NCI-H510A (cell line): ENCODE data around the gene ASPRV1.

Experiments
- DNase-seq: peaks from one replicate; lab custom pipeline; 2025; lab: John Stamatoyannopoulos, UW

Gene ASPRV1

GRCh38 chr2:69988086-69988635 lies 26.7 kb upstream of the ASPRV1 start:
- DNase-seq, result no peak

GRCh38 chr2:69986691-69987090 lies 25.3 kb upstream of the ASPRV1 start:
- DNase-seq, result no peak

- no peak for DNase-seq
Measured at GRCh38 chr2:69985688-69986087, 24.3 kb upstream of the ASPRV1 start.

GRCh38 chr2:69985216-69985615 lies 23.8 kb upstream of the ASPRV1 start:
- DNase-seq, result no peak

GRCh38 chr2:69983392-69983966 lies 22.0 kb upstream of the ASPRV1 start:
- DNase-seq, result no peak

GRCh38 chr2:69979902-69980807 lies 18.7 kb upstream of the ASPRV1 start:
- DNase-seq, result no peak

- DNase-seq, result no peak
Measured at GRCh38 chr2:69977906-69978482, 16.6 kb upstream of the ASPRV1 start.

- DNase-seq, result no peak
Measured at GRCh38 chr2:69977186-69977585, 15.8 kb upstream of the ASPRV1 start.

- DNase-seq, result no peak
Measured at GRCh38 chr2:69975853-69976462, 14.5 kb upstream of the ASPRV1 start.

GRCh38 chr2:69975136-69975852 lies 13.9 kb upstream of the ASPRV1 start:
- no peak for DNase-seq

- DNase-seq, result no peak
Measured at GRCh38 chr2:69973335-69973735, 11.9 kb upstream of the ASPRV1 start.

GRCh38 chr2:69972822-69973221 lies 11.4 kb upstream of the ASPRV1 start:
- DNase-seq, result no peak

- no peak for DNase-seq
Measured at GRCh38 chr2:69969991-69970390, 8.6 kb upstream of the ASPRV1 start.

GRCh38 chr2:69969126-69969983 lies 7.9 kb upstream of the ASPRV1 start:
- no peak for DNase-seq

- DNase-seq, result no peak
Measured at GRCh38 chr2:69968609-69969008, 7.2 kb upstream of the ASPRV1 start.

- no peak for DNase-seq
Measured at GRCh38 chr2:69966496-69966895, 5.1 kb upstream of the ASPRV1 start.

- no peak for DNase-seq
Measured at GRCh38 chr2:69965756-69966445, 4.5 kb upstream of the ASPRV1 start.

GRCh38 chr2:69964353-69964841 lies 3.0 kb upstream of the ASPRV1 start:
- no peak for DNase-seq

GRCh38 chr2:69962986-69963730 lies 1.7 kb upstream of the ASPRV1 start:
- DNase-seq, result no peak
